Stimulated activated CD8-positive, alpha-beta memory T cell treated with anti-CD3 and anti-CD28 coated beads, Interleukin-15, amount 100 ng/mL, for 24 hours (primary cell): ENCODE data around the gene ADAM30.

Experiments used
- DNase-seq: peaks from one replicate; pipeline ENCODE4 v3.0.0-alpha.2; 2020; ENCODE audit warnings: low read depth

Gene ADAM30

DNA sequence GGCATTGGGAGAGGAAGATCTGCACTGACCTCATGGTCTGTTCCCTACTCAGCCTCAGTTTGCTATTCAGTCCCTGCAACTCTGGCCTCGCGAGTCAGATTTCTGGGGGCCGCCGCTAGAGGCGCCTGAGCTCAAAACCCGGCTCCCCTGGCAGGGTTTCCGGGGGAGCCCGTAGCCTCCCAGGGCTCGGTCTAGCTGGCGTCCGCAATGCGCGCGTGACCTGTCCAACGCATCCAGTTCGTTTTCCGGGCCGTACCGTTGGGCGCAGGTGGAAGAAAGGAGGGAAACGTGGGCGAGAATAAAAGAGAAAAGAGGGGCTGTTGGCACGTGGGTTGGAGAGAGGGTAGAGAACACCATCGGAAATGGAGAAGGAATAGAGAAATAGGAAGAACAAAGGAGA lies at the start of gene ADAM30:
TSS of gene ADAM30 (minus strand) at position 213 of the 400 bp plus-strand sequence. CDS start at position 34, 179 bp downstream.
- DNase-seq: no peak

DNA sequence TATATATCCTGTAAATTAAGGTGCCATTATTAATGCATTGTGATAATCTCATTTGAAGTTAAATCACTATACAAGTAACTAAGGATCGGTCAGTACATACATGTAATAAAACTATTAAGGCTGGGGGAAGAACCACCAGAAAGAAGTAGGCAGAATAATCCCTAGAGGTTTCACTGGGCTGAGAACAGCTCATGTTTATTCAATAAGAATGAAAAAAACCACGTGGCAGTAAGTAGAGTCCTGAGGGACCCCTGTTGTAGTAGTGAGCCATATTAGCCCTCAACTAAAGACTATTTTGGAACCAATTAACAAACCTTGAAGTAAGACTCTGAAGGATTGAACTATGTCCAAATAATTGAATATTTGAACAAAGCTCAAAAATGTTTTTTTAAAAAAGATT lies 46.9 kb upstream of the ADAM30 start:
- no peak for DNase-seq

DNA sequence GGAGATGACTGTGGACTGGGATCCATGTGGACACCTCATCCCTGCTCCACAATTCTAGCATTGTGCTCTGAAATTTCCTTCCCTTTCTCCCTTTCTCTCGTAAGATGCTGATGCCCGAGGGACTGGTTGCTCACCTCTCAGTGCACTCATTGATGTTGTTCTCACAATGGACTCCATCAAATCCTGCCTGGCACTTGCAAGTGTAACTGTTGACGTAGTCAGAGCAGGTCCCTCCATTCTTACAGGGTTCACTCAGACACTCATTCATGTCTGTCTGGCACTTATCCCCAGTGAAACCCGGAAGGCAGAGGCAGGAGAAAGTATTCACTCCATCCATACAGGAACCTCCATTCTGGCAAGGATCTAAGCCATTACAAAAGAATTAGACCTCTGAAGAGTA lies 45.1 kb upstream of the ADAM30 start:
- no peak for DNase-seq

DNA sequence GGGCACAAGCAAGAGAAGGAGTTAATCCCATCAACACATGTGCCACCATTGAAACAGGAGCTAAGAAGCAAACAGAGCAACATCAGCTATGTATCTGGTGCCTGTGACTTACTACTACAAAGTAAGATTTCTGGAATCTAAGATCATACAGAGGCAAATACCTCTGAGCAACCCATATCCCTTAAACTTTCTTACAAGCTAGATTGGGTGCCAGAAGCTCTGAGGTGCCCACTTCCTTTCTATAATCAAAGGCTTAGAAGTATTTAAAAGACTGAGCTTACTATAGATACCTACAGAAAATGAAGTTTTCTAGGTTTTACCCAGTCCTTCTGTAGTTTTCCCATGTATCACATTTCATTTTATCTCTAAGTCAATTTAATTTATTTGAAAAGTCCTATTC lies 44.4 kb upstream of the ADAM30 start:
- DNase-seq: no peak

DNA sequence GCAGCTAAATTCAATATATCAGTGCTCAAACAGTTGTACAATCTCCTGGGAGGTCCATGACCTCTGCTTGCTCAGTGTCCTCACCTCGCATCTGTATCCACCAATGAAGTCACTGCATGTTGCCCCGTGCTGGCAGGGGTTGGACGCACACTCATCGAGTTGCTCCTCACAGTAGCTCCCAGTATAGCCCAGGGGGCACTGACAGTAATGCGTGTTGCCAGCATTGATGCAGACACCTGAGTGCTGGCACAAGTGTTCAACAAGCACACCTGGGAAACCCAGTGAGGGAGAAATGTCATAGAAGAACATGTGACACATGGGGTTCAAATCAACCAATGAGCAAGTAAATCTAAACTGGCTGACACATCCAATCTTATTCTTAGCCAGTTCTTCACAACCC lies 40.9 kb upstream of the ADAM30 start:
- DNase-seq: no peak

DNA sequence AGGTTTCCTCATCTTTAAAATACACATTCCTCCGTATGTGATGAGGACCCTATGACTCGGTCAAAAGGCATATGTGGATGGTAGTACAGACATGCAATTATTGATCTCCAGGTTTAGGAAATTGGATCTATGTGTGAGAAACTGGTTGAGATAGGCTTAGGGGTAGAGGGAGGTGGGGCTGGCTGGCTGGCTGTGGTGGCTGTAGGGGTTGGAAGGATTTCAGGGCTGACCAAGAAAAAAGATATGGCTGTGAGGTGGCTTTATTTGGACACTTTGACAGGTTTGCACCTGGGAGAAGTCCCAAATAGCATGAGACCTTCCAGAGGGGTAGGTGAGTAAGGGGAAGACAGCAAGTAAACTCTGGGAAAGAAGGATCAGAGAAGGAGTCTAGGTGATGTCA lies 39.6 kb upstream of the ADAM30 start:
- DNase-seq: no peak

DNA sequence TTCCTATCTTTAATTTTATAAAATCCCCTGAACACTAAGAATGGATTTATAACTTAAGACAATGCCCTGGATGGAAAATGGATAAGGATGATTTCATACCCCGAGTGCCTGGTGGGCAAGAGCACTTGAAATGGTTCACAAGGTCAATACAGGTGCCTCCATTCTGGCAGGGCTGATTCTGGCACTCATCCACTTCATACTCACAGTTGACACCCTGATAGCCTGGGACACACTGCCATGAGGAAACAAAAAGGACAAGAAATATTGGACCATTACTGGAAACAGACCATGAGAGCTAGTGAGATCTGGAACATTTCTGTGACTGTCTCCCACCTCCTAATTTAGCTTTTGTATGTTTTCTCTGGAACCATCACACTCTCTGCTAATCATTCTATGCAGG lies 39.1 kb upstream of the ADAM30 start:
- DNase-seq: no peak

DNA sequence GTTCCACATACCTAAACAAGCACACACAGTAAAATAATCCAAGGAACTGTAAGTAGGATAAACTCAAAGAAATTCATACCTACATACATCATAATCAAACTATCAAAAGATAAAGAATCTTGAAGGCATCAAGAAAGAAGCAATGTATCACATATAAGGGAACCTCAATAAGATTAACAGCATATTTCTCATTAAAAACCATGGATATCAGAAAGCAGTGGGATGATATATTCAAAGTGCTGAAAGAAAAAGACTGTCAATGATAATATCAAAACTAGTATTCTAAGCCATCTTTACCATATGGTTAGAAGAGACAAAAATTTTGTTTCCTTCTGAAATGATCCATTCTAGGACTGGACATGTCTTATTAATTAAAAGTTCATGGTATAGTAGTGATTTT lies 37.1 kb upstream of the ADAM30 start:
- DNase-seq: no peak

DNA sequence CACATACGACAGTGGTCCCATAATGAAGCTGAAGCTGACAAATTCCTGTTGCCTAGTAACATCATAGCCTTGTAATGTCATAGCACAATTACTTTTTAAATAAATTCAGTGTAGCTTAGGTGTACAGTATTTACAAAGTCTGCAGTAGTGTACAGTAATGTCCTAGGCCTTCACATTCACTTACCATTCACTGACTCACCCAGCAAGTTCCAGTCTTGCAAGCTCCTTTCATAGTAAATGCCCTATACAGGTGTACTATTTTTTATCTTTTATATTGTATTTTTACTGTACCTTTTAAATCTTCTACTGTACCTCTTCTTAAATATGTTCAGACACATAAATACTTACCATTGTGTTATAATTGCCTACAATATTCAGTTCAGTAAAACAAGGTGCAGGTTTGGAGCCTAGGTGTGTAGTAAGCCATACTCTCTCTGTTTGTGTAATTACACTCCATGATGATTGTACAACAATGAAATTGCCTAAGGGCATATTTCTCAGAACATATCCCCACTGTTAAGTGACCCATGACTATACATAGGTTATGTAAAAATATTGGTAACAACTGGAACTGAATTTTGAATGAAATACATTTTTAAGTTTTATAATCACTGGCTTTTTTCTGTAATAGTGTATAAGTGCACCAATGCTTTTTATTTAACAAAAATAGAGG lies 33.5 kb upstream of the ADAM30 start:
- DNase-seq: no peak

DNA sequence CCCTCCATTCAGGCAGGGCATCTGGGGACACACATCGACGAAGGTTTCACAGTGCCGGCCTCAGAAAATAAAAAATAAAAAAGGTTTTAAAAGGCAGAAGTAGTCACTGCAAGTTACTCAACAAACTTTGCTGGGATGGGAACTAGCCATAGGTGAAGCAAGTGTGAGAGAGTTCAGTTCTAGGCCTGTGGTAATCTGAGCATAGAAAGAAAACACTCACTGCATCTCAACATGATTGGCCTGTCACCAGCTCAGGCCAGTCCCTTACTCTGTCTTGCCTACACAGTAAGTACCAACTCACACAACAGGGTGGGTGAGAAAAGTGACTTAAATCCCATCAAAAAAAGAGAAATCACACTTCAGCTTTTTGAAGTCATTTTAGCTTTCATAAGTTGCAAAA lies 30.2 kb upstream of the ADAM30 start:
- no peak for DNase-seq

DNA sequence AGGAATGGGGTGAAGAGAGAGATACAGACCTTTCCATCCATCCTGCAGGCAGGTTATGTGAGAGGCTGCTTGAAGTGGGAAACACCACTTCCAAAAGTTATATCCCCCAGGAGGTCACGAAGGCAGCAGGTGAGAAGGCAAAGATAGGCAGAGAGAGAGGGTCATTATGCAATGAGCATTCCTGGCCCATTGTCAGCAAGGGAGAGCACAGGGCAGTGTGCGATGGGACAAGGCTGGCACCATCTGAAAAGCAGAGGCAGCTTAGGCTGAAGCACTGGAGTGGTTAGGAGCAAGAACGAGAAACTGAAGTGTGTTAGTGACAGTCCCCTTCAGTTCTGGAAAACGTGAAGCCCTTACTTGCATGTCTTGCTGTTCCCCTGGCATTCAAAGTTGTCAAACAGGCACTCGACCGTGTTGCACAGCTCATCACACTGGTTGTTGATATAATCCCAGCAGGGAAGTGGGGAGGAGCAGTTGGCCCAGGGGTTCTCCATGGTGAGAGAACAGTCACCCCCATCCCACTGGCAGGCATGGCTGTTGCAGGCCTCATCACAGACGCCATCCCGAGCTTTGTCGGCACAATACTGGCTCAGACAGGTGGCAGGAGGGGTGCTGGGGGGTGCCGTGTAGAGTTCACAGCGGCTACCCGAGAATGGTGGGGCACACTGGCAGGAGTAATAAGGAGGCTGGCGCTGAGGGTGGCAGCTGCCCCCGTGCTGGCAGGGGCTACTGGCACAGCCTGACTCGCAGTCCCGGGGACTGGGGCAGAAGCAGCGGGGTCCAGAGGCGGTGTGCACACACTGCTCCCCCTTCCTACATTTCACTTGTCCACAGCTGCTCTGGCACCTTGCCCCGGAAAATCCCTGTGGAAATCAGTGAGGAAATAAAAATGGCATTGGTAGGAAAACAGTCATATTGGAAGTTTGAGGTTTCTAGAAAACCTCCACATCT lies 28.9 kb upstream of the ADAM30 start:
- no peak for DNase-seq

DNA sequence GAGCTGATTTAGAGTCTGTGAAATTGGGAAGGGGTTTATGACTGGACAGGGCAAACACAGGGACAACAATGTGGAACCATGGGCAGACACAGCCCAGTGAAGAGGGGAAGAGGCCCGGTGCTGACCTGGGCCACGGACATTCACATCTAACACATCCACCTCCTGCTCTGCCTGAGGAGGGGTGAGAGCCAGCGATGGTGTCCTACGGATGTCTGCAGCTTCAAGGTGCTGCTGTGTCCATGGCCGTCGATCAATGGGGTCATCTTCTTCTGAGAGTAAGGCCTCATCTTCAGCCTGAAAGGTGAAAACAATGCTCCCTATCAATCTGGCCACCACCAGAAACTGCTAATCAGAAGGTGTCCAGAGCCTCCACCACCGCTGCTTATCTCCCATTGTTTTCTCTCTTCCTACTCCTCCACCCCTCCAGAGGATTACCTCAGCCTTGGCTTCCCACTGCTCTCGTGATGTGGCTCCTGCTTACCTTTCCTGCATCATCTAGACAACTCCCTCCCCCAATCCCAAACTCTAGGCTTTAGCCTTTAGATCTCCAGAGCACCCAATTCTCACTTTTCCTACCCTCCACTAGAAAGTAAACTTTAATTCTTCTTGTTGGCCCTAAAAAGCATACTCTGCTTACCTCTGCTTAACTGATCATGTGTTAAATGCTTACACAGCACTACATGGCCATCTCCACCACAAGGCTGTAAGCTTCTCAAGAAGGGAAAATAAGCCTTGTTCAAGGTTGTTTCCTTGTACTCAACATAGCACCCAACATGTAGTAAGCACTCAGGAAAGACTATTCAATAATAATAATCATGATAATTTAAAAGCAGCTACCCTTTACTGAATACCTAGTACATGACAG lies 24.0 kb upstream of the ADAM30 start:
- no peak for DNase-seq

DNA sequence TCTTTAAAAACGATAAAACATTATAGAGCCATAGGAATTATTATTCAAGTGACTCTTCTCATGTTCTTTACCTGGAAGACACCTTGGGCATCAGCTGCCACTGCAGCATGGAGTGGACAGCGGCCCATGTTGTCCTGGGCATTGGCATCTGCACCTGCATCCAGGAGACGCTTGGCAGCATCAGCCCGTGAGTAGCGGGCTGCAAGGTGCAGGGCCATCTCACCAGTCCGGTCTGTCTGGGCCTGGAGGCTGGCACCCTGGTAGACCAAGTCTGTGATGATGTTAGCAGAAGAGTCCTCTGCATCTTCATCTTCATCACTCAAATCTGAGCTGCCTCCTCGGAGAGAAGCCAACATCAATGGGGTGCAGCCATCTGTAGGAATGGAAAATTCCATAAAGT lies 22.9 kb upstream of the ADAM30 start:
- no peak for DNase-seq

DNA sequence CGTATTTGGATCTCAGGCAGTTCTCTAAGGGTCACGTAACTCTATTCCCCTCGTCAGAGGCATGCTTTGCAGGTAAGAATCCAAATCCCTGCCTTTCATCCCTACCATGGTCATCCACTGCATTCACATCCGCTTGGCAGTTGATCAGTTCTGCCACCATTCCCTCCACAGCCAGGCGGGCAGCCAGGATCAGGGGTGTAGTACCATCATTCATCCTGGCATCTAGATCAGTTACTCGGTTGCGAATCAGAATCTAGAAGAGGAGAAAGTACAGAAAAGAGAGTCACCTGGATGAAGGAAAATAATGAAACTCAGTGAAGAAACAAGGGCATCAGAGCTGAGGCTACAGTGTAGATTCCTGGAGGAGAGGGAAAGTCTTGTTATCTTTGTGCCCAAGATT lies 22.0 kb upstream of the ADAM30 start:
- no peak for DNase-seq

DNA sequence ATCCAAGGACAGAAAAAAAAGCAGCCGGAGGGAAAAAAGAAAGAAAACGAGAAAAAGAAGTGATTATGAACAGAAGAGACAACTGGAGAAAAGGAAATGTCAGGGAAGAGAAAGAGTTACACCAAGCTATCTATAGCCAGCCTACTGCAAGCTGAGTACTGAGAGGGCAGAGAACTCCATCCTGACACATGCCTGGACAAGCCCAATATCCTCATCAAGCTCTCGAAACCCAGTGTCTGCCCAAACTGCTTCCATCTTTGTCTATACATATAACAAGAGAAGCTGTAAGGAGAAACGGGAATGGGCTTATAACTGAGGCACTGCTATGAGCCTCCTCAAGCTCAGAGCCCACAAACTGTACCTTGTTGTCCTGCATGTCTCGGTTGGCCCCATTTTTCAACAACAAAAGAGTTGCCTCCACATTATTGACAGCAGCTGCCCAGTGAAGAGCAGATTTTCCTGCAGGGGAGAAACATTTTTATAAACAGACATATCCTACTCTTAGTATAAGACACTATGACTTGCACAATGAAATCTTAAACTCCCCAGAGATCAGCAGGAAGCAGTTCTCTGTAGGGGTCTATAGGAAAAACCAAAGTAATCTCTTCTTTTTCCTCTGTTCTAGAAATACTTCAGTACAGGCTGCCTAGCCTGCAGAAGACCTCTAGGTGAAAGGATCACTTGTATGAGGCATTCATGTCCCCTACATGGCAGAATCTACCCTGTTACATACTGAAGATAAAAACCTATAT lies 21.2 kb upstream of the ADAM30 start:
- no peak for DNase-seq

DNA sequence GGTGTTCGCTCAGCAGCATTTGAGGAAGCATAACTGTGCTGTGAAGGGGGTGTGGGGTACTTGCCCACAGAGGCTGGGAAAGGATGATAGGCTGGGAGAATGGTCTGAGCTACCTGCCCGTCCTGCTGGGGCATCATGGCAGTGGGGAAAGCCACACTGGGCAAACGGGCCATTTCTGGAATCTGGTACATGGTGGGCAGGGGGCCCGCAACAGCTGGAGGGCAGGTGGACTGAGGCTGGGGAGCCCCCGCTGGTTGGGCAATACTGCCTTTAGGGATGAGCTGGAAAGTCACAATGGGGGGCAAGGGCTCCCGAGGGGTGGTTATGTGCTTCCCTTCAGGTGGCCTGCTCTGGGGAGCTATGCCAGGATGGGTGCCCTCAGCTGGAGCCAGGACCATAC lies 19.2 kb upstream of the ADAM30 start:
- DNase-seq: no peak

DNA sequence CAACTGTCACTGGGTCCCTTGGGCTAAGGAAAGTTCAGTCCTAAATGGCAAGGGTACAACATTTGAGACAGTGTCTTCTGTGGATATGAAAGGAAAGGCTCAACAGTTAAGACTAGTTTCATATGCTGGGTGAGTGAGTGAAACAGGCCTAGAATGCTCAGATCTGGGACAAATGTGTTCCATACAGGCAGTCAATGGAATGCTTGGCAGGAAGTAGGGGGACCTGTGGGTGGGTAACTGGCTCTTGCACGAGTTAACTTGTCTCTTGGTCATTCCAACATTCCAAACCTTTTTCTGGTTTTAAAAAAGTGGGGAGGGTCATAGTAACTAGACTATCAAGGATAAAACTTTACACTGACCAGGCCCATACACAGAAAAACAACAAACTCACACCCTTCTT lies 17.8 kb upstream of the ADAM30 start:
- no peak for DNase-seq

DNA sequence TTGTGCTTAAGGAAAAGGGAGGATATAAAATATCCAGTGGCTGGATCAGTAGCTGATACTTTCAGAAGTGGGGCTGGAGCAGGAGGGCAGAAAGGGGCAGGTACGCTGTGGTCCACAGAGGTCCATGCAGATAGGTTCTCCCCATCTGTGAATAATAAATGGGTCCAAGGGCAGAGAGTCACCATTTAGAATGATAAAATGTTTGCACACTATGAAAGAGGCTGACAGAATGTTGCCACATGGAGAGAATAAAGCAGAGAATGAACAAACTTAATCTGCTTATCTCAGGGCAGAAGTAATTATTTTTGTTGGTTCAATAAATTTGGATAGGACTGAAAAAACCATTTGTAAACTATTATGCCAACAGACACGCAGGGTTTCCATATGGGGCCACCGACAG lies 16.6 kb upstream of the ADAM30 start:
- no peak for DNase-seq

DNA sequence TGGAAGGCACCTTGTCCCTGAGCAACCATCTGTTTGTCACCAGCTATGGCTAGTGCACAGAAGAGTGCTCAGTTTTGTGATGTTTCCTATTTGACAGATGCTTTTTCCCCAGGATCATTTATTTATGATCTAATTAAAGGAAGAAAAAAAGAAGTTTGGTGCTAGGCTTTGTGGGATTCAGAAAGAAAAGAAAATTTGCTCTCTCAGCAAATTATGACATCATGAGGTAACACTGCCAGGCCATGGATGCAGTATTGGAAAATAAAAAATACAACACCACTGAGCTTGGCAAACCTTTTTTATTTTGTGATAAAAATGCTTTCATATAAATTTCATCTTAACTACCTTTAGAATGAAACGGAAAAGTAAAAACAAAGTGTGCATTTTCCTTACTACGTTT lies 15.5 kb upstream of the ADAM30 start:
- DNase-seq: no peak

DNA sequence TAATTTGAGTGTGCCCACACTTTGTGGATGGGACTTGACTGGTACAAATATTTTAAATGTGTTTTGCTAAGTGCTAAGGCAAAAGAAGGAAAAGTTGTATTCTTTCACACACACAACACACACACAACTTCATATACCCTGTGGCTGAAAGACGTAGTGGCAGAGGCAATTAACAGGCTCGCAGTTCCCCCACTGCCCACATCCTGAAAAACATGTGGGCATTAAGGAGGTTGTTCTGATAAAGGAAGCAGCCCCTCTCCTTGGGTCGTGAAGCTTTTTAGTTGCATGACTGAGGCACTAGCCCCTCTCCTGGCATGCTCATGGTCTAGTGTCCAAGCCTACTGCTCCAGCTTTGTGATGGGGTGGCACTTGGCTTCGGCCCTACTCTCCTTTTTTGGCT lies 14.3 kb upstream of the ADAM30 start:
- no peak for DNase-seq

DNA sequence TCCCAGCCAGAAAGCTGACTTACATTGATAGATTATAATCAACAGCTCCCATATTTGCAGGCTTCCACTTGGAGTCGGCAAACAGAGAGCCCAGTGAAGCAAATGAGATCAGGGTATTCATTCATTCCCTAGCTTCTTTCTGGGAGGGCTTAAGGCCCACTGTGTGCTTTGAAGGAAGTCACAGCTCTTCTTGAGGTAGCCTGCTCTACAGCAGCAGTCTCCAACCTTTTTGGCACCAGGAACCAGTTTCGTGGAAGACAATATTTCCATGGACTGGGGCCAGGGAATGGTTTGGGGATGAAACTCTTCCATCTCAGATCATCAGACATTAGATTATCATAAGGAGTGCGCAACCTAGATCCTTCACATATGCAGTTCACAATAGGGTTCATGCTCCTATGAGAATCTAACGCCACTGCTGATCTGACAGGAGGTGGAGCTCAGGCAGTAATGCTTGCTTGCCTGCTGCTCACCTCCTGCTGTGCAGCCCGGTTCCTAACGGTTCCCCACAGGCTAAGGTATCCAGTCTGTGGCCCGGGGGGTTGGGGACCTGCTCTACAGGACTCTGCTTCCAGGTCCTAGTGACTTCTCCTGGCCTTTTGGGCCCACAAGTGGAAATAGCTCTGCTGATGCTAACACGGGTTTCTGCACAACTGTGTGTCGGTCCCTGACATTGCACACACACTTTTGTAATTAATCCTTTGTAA lies 13.7 kb upstream of the ADAM30 start:
- no peak for DNase-seq
